Common myeloid progenitor, CD34-positive (primary cell): ENCODE measurements around the gene PLCG1.

ENCODE experiments used
- CTCF ChIA-PET: fragments of 350-600 bp; sonication (Branson Sonifier 250); formaldehyde crosslinking; loops from one replicate; lab custom pipeline; 2021; ENCODE audit warnings: antibody characterized with exemption; lab: Charles Lee
- POLR2A ChIA-PET: fragments of 350-600 bp; sonication (Branson Sonifier 250); formaldehyde crosslinking; loops from one replicate; lab custom pipeline; 2021; ENCODE audit warnings: antibody characterized with exemption; lab: Charles Lee
- DNase-seq, 3 donors: peaks; one replicate each; pipeline versions ENCODE4 v3.0.0 to v3.0.0-alpha.2; 2013
- H3K27ac ChIP-seq, 2 experiments: 1 replicate in 1 of 2; 2 replicates in 1 of 2; pipeline ENCODE4 v1.7.0; 2013; ENCODE audit warnings: inconsistent platforms in 2 of 2, low read length in 2 of 2, mild to moderate bottlenecking in 2 of 2, low read depth in 1 of 2, moderate library complexity in 1 of 2; ENCODE audit not compliant: severe bottlenecking in 2 of 2, insufficient read depth in 1 of 2, poor library complexity in 1 of 2
- H3K27me3 ChIP-seq, 5 experiments: replicated peaks in 2 of 5; 1 replicate in 3 of 5; 2 replicates in 2 of 5; pipeline versions ENCODE4 v1.6.1 to v1.7.0; 2013; ENCODE audit warnings: low read length in 4 of 5, mild to moderate bottlenecking in 2 of 5, moderate library complexity in 2 of 5, inconsistent platforms in 1 of 5; ENCODE audit not compliant: insufficient read depth in 5 of 5, control insufficient read depth in 4 of 5
- H3K36me3 ChIP-seq, 4 experiments: 1 replicate in 2 of 4; 2 replicates in 2 of 4; pipeline versions ENCODE4 v1.6.1 to v1.7.0; 2013; ENCODE audit warnings: low read length in 3 of 4, control low read depth in 1 of 4, mild to moderate bottlenecking in 1 of 4; ENCODE audit not compliant: control insufficient read depth in 4 of 4, insufficient read depth in 4 of 4
- H3K4me1 ChIP-seq, 4 experiments: 1 replicate in 3 of 4; 2 replicates in 1 of 4; pipeline versions ENCODE4 v1.6.1 to v1.7.1; 2013; ENCODE audit warnings: low read length in 3 of 4, mild to moderate bottlenecking in 3 of 4, control low read depth in 1 of 4, inconsistent platforms in 1 of 4, moderate library complexity in 1 of 4; ENCODE audit not compliant: control insufficient read depth in 4 of 4, insufficient read depth in 4 of 4; ENCODE audit errors: control extremely low read depth in 1 of 4
- H3K4me3 ChIP-seq, 7 experiments: 1 replicate in 4 of 7; 2 replicates in 3 of 7; pipeline versions ENCODE4 v1.5.1 to v1.7.0; 2013; ENCODE audit warnings: mild to moderate bottlenecking in 7 of 7, low read length in 6 of 7, moderate library complexity in 6 of 7, inconsistent platforms in 2 of 7, low read depth in 2 of 7, control low read depth in 1 of 7; ENCODE audit not compliant: insufficient read depth in 4 of 7, control insufficient read depth in 1 of 7; ENCODE audit errors: extremely low read depth in 1 of 7
- H3K9me3 ChIP-seq, 5 experiments: 1 replicate in 4 of 5; 2 replicates in 1 of 5; pipeline versions ENCODE4 v1.6.1 to v1.7.1; 2013; ENCODE audit warnings: low read length in 4 of 5, mild to moderate bottlenecking in 2 of 5, inconsistent platforms in 1 of 5, low read depth in 1 of 5, moderate library complexity in 1 of 5; ENCODE audit not compliant: control insufficient read depth in 4 of 5, insufficient read depth in 2 of 5; ENCODE audit errors: control extremely low read depth in 1 of 5
- WGBS: methylation state at CpG from one replicate; pipeline ENCODE4 v1.1.5; 2013; ENCODE audit not compliant: insufficient coverage; 5-methylcytosine and 5-hydroxymethylcytosine counted together

The PLCG1 gene

DNA sequence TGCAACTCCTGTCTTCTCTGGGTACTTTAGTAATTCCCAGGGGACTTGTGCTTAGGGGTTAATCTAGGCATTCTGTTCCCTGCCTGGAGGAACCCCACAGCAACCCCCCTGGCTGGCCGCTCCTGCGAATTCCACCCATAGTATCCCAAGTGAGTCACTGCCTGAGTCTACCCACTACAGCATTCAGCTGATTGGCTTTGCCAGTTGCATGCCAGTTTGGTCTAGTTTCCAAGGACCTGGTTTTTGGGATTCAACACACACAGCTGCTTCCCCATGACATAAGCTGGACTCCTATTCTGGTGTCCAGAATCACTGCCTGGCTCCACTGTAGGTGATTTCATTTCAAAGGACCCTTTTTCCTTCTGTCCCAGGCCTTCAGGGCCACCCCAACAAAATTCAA, 40.3 kb downstream of the PLCG1 start:
- Histone ChIP-seq H3K4me1 (no peaks in the 10 kb centered on the region), H3K27ac (no peak overlapping the region), H3K4me3 (no peak overlapping the region), H3K27me3 (peaks cover 0 to 67% (median 22%) of the 10 kb centered on the region in 5 experiments), H3K9me3 (no peaks in the 10 kb centered on the region), H3K36me3 (peaks cover 0 to 33% (median 16%) of the 10 kb centered on the region in 4 experiments)
- ChIA-PET POLR2A (no interaction called here), CTCF (interaction anchor here (0.8 to 1.9 kb wide), 3 partner anchors 42 to 214 kb away, joined by 3 to 5 read pairs (median 3); no protein-coding TSS in a partner anchor)
- DNase-seq: no peak
- WGBS: 100% methylated on average over 2 of the region's 2 CpGs

DNA sequence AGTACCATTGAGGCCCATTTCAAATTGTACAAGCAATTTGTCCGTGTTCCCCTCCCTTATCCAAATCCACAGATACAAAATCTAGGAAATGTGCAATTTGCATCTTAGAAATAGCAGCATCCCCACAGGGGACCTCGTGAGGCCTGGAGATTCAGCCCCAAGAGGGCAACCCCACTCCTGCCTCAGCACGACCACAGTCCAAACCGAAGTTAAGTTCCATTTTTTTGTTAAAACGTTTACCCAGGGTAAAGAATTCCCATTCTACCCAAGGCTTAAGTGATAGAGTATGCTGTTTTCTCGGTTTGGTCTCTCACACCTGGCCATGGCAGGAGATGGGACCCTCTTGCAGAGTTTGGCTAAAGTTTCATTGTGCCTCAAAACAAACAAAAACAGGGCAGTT, 41.2 kb downstream of the PLCG1 start:
- Histone ChIP-seq H3K27me3 (peaks cover 0 to 65% (median 20%) of the 10 kb centered on the region in 5 experiments), H3K4me1 (no peaks in the 10 kb centered on the region), H3K9me3 (no peaks in the 10 kb centered on the region), H3K36me3 (peaks cover 0 to 36% (median 16%) of the 10 kb centered on the region in 4 experiments), H3K4me3 (no peak overlapping the region), H3K27ac (no peak overlapping the region)
- no peak for DNase-seq
- WGBS: 98% methylated on average over 5 of the region's 6 CpGs
- ChIA-PET CTCF (no interaction called here), POLR2A (no interaction called here)

DNA sequence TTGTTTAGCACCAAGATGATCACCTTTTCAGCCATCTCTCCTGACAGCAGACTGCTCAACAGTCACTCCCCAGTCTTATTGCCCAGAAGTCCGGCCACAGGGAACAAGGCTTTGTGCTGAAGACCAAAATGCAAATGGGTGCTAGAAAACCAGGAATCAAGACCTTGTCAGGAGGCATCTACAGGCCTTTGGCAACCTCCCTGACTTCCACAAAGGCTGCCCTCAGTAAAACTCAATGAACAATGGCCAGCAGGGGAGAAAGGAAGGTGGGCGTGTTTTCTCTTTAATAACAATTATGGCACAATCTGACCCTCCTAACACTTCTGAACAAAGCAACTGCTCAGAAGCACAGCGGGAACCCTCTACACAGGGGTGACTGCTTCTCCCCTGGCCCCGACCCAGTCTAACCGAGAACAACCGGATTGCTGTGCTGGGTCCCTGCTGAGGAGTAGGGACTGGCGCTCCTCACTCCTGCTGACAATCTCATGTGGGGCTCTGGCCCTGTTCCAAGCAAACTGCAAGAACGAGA, 41.6 kb downstream of the PLCG1 start:
- ChIA-PET CTCF (no interaction called here), POLR2A (no interaction called here)
- Histone ChIP-seq H3K4me3 (no peak overlapping the region), H3K9me3 (no peaks in the 10 kb centered on the region), H3K4me1 (no peaks in the 10 kb centered on the region), H3K36me3 (peaks cover 0 to 32% (median 15%) of the 10 kb centered on the region in 4 experiments), H3K27me3 (peaks cover 0 to 61% (median 18%) of the 10 kb centered on the region in 5 experiments), H3K27ac (no peak overlapping the region)
- WGBS: 97% methylated on average over 5 of the region's 8 CpGs
- DNase-seq: no peak

DNA sequence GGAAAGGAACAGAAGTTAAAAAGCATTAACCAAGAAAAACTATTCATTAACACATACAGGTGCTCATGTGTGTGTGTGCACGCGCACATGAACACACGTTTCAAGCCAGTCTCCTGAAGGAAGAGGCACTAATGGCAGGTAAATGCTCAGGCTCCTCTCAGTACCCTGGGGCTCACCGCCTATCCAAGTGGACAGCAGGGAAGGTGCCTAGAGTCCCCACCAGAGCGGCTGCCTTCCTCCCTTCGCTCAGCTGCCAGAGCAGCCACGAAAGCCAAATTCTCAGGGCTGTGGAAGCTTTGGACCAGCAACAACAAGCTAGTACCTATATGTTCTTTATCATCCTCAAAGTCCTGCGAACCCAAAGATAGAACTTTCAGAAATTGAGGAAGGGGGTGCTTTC, 42.6 kb downstream of the PLCG1 start:
- Histone ChIP-seq H3K36me3 (peaks cover 0 to 32% (median 12%) of the 10 kb centered on the region in 4 experiments), H3K9me3 (no peaks in the 10 kb centered on the region), H3K27me3 (peaks cover 0 to 51% (median 12%) of the 10 kb centered on the region in 5 experiments), H3K4me1 (no peaks in the 10 kb centered on the region), H3K27ac (no peak overlapping the region), H3K4me3 (no peak overlapping the region)
- WGBS: 99% methylated on average over 7 of the region's 8 CpGs
- no peak for DNase-seq
- ChIA-PET CTCF (interaction anchor here (1.4 kb wide), 1 partner anchor 13 kb away, joined by 4 read pairs; no protein-coding TSS in a partner anchor), POLR2A (no interaction called here)

DNA sequence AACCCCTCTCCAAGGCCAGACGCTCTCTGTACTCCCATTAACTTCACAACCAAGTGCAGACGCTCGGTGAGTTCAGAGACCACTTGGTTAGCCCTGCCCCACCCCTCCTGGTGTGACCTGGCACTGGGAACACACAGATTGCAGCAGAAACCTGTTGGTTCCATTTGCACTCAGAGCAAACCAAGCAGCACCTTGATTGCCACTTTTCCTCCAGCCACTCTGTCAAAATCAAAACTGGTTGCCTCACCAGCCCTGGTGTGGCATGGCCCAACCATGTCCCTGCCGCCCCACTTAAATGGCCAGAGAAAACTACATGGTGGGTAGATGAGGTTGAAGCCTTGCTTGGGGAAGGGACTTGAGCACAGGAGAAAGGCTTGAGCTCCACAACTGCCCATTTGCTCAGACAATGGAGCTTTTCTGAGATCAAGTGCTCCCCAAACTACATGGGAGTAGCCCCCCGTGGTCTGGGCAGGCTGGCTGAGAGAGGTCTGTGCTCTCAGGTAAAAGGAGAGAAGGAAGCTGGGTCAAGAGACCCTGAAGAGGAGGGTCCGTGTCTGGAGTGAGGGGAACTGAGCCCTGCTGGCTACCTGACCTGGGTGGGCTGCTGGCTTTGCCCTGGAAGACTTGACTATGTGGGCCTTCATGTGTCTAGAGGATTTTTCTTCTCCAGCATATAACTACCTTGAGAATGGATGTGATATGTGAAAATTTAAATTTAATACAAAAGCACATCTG, 43.4 kb downstream of the PLCG1 start:
- Histone ChIP-seq H3K4me1 (no peaks in the 10 kb centered on the region), H3K27ac (no peak overlapping the region), H3K27me3 (peaks cover 0 to 57% (median 9%) of the 10 kb centered on the region in 5 experiments), H3K9me3 (no peaks in the 10 kb centered on the region), H3K36me3 (peaks cover 0 to 31% (median 12%) of the 10 kb centered on the region in 4 experiments), H3K4me3 (no peak overlapping the region)
- ChIA-PET POLR2A (no interaction called here), CTCF (interaction anchor here (1.0 to 1.4 kb wide), 2 partner anchors 8 to 14 kb away, joined by 4 read pairs; no protein-coding TSS in a partner anchor)
- DNase-seq: no peak
- 100% methylated on average over 2 of the region's 6 CpGs for WGBS

DNA sequence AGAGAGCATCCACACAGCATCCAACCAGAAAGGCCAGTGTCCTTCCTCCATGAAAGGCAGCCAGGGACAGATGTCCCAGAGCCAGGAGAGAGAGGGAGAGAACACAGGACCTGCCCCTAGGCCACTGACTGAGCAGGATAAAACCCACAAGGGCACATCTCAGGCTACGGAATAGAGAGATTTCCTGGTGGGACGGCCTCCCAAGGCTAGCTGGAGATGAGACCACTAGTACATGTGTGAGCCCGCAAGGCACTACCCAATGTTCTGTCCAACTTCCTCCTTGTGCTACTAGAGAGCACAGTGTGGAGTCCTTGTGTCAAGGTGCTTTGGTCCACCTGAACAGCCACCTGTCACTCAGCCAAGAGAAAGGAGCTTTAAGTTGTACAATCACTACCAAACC, 44.2 kb downstream of the PLCG1 start:
- no peaks in the 10 kb centered on the region for H3K9me3 ChIP-seq
- peaks cover 0 to 27% (median 9%) of the 10 kb centered on the region in 4 experiments for H3K36me3 ChIP-seq
- no peak for DNase-seq
- no peak overlapping the region for H3K27ac ChIP-seq
- H3K4me1 ChIP-seq: no peaks in the 10 kb centered on the region
- 94% methylated on average over 3 of the region's 3 CpGs for WGBS
- POLR2A ChIA-PET: no interaction called here
- H3K27me3 ChIP-seq: peaks cover 0 to 53% (median 6%) of the 10 kb centered on the region in 5 experiments
- CTCF ChIA-PET: interaction anchor here (0.8 kb wide), 1 partner anchor 158 kb away, joined by 4 read pairs; no protein-coding TSS in a partner anchor
- no peak overlapping the region for H3K4me3 ChIP-seq
